Upper lobe of right lung (tissue), 1 donor: ENCODE results near the gene YTHDF1. TPM values are rescaled to one million over a fixed set of nuclear protein-coding genes. Genes with fewer than 3 reads are reported as not detected.

Experiments used
- ATAC-seq: fragments of 200-7000 bp; cut with Tn5 transposase; one replicate; pipeline ENCODE4 v1.9.1; 2020; ENCODE audit warnings: mild to moderate bottlenecking, moderate library complexity
- DNase-seq: peaks from one replicate; pipeline ENCODE4 v3.0.0-alpha.2; 2020
- H3K27ac ChIP-seq: fragments of 200-600 bp; one replicate; pipeline ENCODE4 v1.8.0; 2022
- H3K27me3 ChIP-seq: fragments of 200-600 bp; one replicate; pipeline ENCODE4 v1.8.0; 2022; ENCODE audit warnings: mild to moderate bottlenecking
- H3K36me3 ChIP-seq: fragments of 200-600 bp; one replicate; pipeline ENCODE4 v1.8.0; 2022
- H3K4me1 ChIP-seq: fragments of 200-600 bp; one replicate; pipeline ENCODE4 v1.8.0; 2022
- H3K4me3 ChIP-seq: fragments of 200-600 bp; one replicate; pipeline ENCODE4 v1.8.0; 2022; ENCODE audit warnings: mild to moderate bottlenecking
- H3K9me3 ChIP-seq: fragments of 200-600 bp; one replicate; pipeline ENCODE4 v1.8.0; 2022
- intact Hi-C: fragments of 100-400 bp; cut with DNase I; formaldehyde crosslinking; loops from one replicate; pipeline ENCODE4 v1.11.0; 2022
- total RNA-seq: library from RNA; stranded (reverse); fragmentation: NEBNext Ultra II Directional; extraction: Animal tissue kit (Norgen Biotek cat#: 25700); gene quantifications from one replicate; pipeline ENCODE4 v1.2.1, GENCODE V29; 2021
- TF ChIP-seq, protein P1 (sequence below): fragments of 200-600 bp; IDR thresholded peaks from one replicate; pipeline ENCODE4 v1.8.0; 2022; ENCODE audit warnings: antibody characterized with exemption
- donor health status: DM: no; HTN: yes; CAD: no; lungs with severe emphysema.

The YTHDF1 gene
- total RNA-seq, 1 donor from 2014 or later = 36.9 TPM

DNA sequence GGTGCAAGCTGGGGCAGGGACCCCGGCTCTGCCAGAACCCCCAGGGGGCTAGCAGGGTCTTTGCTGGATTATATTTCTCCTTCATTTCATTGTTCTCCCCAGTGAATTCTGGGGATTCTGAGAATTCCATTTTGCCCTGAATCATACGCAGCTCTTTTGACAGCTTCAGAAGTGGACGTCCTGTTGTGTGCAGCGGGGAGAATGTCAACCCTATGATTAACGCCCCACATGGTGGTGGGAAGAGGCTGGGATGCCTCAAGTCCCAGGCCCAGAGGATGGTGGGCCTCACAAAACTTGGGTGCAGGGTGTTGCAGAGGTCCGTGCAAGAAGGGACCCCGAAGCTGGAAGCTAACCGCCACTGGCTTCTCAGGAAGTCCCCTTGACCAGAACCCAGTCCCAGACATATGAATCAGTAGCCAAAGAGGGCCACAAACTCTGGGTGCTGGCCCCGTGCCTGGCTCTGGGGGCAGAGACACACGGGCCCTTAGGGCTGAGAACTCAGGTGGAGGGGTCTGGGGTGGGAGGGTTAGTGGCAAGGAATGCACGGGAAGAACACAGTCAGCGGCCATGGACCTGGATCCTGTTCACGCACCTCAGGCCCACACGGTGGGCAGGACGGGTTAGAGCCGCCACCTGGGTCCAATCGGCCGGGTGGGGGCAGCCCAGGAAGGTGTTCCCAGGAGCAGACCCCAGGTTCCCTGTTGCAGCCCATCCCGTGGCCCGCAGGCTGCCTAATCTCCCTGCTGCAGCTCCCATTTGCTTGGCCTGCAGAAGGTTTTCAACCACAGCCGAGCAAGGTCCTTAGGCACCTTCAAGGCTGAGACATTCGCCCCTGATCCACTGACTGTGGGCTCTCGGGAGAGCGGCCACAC, 51.2 kb downstream of the YTHDF1 start:
- intact Hi-C loops = no loop called here
- Histone ChIP-seq H3K27me3 (peaks cover 25% of the 10 kb centered on the region), H3K27ac (no peak overlapping the region), H3K4me1 (no peaks in the 10 kb centered on the region), H3K4me3 (no peak overlapping the region), H3K9me3 (no peaks in the 10 kb centered on the region), H3K36me3 (no peaks in the 10 kb centered on the region)
- ATAC-seq (no peak), DNase-seq (no peak)
- TF ChIP-seq, protein P1, sequence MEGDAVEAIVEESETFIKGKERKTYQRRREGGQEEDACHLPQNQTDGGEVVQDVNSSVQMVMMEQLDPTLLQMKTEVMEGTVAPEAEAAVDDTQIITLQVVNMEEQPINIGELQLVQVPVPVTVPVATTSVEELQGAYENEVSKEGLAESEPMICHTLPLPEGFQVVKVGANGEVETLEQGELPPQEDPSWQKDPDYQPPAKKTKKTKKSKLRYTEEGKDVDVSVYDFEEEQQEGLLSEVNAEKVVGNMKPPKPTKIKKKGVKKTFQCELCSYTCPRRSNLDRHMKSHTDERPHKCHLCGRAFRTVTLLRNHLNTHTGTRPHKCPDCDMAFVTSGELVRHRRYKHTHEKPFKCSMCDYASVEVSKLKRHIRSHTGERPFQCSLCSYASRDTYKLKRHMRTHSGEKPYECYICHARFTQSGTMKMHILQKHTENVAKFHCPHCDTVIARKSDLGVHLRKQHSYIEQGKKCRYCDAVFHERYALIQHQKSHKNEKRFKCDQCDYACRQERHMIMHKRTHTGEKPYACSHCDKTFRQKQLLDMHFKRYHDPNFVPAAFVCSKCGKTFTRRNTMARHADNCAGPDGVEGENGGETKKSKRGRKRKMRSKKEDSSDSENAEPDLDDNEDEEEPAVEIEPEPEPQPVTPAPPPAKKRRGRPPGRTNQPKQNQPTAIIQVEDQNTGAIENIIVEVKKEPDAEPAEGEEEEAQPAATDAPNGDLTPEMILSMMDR = no peak

DNA sequence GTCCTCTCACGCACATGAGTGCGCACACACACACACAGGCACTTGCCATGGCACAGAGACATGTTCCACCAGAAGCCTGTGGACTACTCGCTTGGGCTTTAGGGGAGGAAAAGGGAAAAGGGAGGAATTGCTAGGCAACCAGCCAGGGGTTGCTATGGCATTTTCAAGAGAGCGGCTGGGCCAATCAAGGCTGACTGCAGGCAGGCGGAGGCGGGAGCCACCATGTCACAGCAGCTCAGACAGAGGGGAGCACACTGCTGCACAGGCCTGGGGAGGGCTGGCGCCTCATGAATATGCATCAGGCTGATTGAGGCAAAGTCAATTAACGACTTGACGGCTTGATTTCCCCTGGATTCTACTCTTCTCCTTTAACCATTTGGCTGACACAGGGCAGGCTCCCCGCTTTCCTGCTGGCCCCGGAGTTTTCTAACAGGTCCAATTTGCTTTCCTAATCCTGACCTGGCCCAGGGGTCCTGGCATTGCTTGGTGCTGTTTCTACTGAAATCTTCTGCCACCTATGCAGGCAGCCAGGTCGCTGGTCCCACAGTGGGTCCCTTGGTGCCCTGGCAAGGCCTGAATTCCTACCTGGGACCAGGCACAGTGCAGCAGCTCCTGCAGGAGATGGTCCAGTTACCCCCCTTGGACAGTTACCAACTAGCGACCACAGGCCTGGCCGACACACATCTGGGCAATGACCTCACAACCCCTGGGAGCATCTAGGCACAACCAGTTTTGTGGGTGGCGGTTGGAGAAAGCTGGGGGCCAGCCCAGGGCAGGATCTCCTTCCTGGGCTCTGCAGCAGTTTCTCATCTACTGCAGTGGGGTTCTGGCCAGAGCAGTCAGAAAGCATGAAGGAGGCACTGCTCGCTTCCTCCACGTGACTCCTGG, 52.1 kb downstream of the YTHDF1 start:
- Histone ChIP-seq H3K27me3 (peaks cover 25% of the 10 kb centered on the region), H3K4me1 (no peaks in the 10 kb centered on the region), H3K9me3 (no peaks in the 10 kb centered on the region), H3K36me3 (no peaks in the 10 kb centered on the region), H3K27ac (no peak overlapping the region), H3K4me3 (no peak overlapping the region)
- intact Hi-C loops = no loop called here
- TF ChIP-seq, protein P1 = no peak
- no peak for ATAC-seq
- DNase-seq = no peak

DNA sequence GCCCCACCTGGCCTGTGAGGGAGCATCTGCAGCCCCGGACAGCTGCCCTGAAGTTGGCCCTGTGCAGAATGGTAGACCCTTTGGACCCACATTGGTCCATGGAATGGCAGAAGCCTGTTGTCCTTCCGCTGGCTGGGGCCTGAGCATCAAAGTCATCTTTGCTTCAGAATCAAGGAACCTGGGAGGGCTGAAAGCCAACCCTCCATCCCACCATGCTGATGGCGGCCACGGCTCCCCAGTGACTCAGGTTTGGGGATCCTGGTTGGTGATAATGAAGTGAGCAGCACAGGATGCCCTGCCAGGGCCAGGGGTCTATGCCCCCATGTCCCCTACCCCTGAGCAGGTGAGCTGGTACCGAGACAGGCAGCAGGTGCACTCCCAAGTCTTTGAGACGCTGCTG, 52.8 kb downstream of the YTHDF1 start:
- intact Hi-C loops = no loop called here
- H3K36me3 ChIP-seq = no peaks in the 10 kb centered on the region
- H3K27ac ChIP-seq = no peak overlapping the region
- H3K4me3 ChIP-seq = no peak overlapping the region
- no peak for DNase-seq
- H3K4me1 ChIP-seq = no peaks in the 10 kb centered on the region
- TF ChIP-seq, protein P1 = no peak
- ATAC-seq = no peak
- peaks cover 25% of the 10 kb centered on the region for H3K27me3 ChIP-seq
- H3K9me3 ChIP-seq = no peaks in the 10 kb centered on the region

DNA sequence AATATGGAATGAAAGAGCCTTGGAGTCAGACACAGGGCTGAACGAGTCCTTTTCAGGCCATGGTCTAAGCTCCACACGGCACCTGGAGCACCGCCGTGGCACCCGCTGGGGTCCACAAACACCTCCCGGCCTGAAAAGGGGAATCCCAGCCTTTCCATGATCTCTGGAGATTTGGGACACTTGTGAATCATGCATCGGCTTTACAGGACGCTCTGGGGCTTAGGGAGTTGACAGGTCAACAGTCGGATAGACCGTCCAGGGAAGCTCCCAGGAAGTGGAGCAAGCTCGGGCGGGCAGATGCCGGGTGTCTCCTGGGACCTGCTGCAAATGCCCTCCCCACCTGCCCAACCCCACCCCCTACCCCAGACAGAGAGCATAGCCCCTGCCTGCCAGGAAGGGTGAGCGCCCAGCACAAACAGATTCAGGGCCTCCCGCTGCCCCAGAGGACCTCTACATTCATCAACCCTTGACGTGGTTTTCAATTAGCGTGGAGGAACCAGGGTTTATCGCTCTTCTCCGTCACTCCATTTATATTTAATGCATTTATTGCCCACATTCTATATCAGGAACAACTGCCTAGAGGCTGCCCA, 53.6 kb downstream of the YTHDF1 start:
- H3K4me1 ChIP-seq = no peaks in the 10 kb centered on the region
- H3K4me3 ChIP-seq = no peak overlapping the region
- peaks cover 25% of the 10 kb centered on the region for H3K27me3 ChIP-seq
- ATAC-seq = no peak
- no peaks in the 10 kb centered on the region for H3K36me3 ChIP-seq
- DNase-seq = no peak
- intact Hi-C loops = no loop called here
- no peak overlapping the region for H3K27ac ChIP-seq
- TF ChIP-seq, protein P1 = no peak
- no peaks in the 10 kb centered on the region for H3K9me3 ChIP-seq

- no peak overlapping the region for H3K27ac ChIP-seq
- intact Hi-C loops = no loop called here
- H3K4me3 ChIP-seq = no peak overlapping the region
- TF ChIP-seq, protein P1 = no peak
- no peaks in the 10 kb centered on the region for H3K9me3 ChIP-seq
- ATAC-seq (no peak), DNase-seq (no peak)
- no peaks in the 10 kb centered on the region for H3K4me1 ChIP-seq
- peaks cover 29% of the 10 kb centered on the region for H3K27me3 ChIP-seq
- H3K36me3 ChIP-seq = no peaks in the 10 kb centered on the region
Observed at GRCh38 chr20:63161176-63161651, 54.7 kb downstream of the YTHDF1 start.
